ENCODE results near the gene FUT3. TPM values are rescaled to one million over a fixed set of nuclear protein-coding genes. Genes with fewer than 3 reads are reported as not detected.

The FUT3 gene
- total RNA-seq, 1 experiment from 2014 or later: 0.48 TPM

DNA sequence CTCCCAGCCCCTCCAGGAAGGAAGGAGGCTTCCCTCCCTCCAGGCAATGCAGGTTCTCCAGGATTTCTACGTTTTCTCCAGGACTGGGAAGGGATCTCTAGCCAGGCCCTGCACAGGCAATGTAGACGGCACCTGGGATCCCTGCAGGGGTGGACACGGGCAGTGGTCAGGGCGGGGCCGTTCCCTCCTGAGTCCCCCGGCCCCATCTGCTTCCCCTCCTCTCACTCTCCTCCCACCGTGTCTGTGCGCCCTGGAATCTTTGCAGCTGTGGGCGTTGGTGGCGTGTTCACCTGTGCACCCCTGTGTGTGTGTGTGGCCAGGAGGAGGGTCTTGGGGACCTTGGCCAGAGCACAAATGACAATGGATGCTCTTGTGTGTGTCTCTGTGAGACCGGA, 36.4 kb downstream of the FUT3 start (continued):
- TF ChIP-seq ZNF423 (CRISPR knock-in tag; IDR thresholded peaks at IDR 0.05) (no peak), SMAD4 (CRISPR knock-in tag; IDR thresholded peaks at IDR 0.05) (no peak)

- Mint-ChIP-seq H3K27me3 (ENCODE audit: low read depth) (peaks cover 9% of the 10 kb centered on the region), H3K4me1 (no peaks in the 10 kb centered on the region), H3K27ac (no peak overlapping the region), H3K36me3 (no peaks in the 10 kb centered on the region), H3K4me3 (no peak overlapping the region), H3K9me3 (no peaks in the 10 kb centered on the region)
- POLR2A ChIA-PET: no interaction called here
- DNase-seq (ENCODE audit: low spot score) (no peak), ATAC-seq (no peak)
- TF ChIP-seq NR1H2 (CRISPR knock-in tag; IDR thresholded peaks at IDR 0.05) (no peak), FOXK1 (CRISPR knock-in tag; IDR thresholded peaks at IDR 0.05) (no peak), ESRRA (CRISPR knock-in tag; IDR thresholded peaks at IDR 0.05; ENCODE audit: borderline replicate concordance) (no peak), JUN (CRISPR knock-in tag; IDR thresholded peaks at IDR 0.05) (no peak), MXD4 (CRISPR knock-in tag; IDR thresholded peaks at IDR 0.05; ENCODE audit: borderline replicate concordance) (no peak), FOXJ3 (CRISPR knock-in tag; IDR thresholded peaks at IDR 0.05; ENCODE audit: borderline replicate concordance) (no peak), RORB (CRISPR knock-in tag; IDR thresholded peaks at IDR 0.05) (no peak), RELA (CRISPR knock-in tag; IDR thresholded peaks at IDR 0.05; ENCODE audit: borderline replicate concordance) (no peak), NR3C1 (CRISPR knock-in tag; conservative IDR thresholded peaks at IDR 0.05; ENCODE audit: low read depth) (no peak), SP1 (CRISPR knock-in tag; conservative IDR thresholded peaks at IDR 0.05) (no peak), ZNF232 (CRISPR knock-in tag; IDR thresholded peaks at IDR 0.05) (no peak)
- TF ChIP-seq, protein P1, sequence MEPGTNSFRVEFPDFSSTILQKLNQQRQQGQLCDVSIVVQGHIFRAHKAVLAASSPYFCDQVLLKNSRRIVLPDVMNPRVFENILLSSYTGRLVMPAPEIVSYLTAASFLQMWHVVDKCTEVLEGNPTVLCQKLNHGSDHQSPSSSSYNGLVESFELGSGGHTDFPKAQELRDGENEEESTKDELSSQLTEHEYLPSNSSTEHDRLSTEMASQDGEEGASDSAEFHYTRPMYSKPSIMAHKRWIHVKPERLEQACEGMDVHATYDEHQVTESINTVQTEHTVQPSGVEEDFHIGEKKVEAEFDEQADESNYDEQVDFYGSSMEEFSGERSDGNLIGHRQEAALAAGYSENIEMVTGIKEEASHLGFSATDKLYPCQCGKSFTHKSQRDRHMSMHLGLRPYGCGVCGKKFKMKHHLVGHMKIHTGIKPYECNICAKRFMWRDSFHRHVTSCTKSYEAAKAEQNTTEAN (CRISPR knock-in tag; IDR thresholded peaks at IDR 0.05): no peak
- TF ChIP-seq, protein P2, sequence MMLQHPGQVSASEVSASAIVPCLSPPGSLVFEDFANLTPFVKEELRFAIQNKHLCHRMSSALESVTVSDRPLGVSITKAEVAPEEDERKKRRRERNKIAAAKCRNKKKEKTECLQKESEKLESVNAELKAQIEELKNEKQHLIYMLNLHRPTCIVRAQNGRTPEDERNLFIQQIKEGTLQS (CRISPR knock-in tag; conservative IDR thresholded peaks at IDR 0.05): no peak
- TF ChIP-seq, protein P3, sequence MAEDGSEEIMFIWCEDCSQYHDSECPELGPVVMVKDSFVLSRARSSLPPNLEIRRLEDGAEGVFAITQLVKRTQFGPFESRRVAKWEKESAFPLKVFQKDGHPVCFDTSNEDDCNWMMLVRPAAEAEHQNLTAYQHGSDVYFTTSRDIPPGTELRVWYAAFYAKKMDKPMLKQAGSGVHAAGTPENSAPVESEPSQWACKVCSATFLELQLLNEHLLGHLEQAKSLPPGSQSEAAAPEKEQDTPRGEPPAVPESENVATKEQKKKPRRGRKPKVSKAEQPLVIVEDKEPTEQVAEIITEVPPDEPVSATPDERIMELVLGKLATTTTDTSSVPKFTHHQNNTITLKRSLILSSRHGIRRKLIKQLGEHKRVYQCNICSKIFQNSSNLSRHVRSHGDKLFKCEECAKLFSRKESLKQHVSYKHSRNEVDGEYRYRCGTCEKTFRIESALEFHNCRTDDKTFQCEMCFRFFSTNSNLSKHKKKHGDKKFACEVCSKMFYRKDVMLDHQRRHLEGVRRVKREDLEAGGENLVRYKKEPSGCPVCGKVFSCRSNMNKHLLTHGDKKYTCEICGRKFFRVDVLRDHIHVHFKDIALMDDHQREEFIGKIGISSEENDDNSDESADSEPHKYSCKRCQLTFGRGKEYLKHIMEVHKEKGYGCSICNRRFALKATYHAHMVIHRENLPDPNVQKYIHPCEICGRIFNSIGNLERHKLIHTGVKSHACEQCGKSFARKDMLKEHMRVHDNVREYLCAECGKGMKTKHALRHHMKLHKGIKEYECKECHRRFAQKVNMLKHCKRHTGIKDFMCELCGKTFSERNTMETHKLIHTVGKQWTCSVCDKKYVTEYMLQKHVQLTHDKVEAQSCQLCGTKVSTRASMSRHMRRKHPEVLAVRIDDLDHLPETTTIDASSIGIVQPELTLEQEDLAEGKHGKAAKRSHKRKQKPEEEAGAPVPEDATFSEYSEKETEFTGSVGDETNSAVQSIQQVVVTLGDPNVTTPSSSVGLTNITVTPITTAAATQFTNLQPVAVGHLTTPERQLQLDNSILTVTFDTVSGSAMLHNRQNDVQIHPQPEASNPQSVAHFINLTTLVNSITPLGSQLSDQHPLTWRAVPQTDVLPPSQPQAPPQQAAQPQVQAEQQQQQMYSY (CRISPR knock-in tag; IDR thresholded peaks at IDR 0.05): no peak
- TF ChIP-seq, protein P4, sequence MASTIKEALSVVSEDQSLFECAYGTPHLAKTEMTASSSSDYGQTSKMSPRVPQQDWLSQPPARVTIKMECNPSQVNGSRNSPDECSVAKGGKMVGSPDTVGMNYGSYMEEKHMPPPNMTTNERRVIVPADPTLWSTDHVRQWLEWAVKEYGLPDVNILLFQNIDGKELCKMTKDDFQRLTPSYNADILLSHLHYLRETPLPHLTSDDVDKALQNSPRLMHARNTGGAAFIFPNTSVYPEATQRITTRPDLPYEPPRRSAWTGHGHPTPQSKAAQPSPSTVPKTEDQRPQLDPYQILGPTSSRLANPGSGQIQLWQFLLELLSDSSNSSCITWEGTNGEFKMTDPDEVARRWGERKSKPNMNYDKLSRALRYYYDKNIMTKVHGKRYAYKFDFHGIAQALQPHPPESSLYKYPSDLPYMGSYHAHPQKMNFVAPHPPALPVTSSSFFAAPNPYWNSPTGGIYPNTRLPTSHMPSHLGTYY (CRISPR knock-in tag; IDR thresholded peaks at IDR 0.05): no peak
- CTCF ChIA-PET: interaction anchor here (1.0 kb wide), 1 partner anchor 10 kb away, joined by 5 read pairs; no protein-coding TSS in a partner anchor
Measured at GRCh38 chr19:5814123-5814851, 37.0 kb downstream of the FUT3 start.

GRCh38 chr19:5811117-5811516, 40.1 kb downstream of the FUT3 start:
- ATAC-seq: no peak
- no peak overlapping the region for H3K4me3 Mint-ChIP-seq
- ChIA-PET CTCF (interaction anchor here (1.5 kb wide), 1 partner anchor 17 kb away, joined by 4 read pairs; no protein-coding TSS in a partner anchor), POLR2A (no interaction called here)
- TF ChIP-seq JAZF1 (CRISPR knock-in tag; IDR thresholded peaks at IDR 0.05) (no peak), CREB1 (CRISPR knock-in tag; IDR thresholded peaks at IDR 0.05) (no peak), ZNF219 (CRISPR knock-in tag; IDR thresholded peaks at IDR 0.05; ENCODE audit: borderline replicate concordance) (no peak), SMAD4 (CRISPR knock-in tag; IDR thresholded peaks at IDR 0.05) (no peak), RORB (CRISPR knock-in tag; IDR thresholded peaks at IDR 0.05) (no peak), ZNF263 (CRISPR knock-in tag; IDR thresholded peaks at IDR 0.05; ENCODE audit: low read depth) (no peak)
- no peak overlapping the region for H3K27ac Mint-ChIP-seq
- no peaks in the 10 kb centered on the region for H3K9me3 Mint-ChIP-seq
- peaks cover under 1% of the 10 kb centered on the region; the same call in 1 of the 2 replicates for H3K27me3 Mint-ChIP-seq (ENCODE audit: low read depth)
- H3K36me3 Mint-ChIP-seq: no peaks in the 10 kb centered on the region
- no peak for DNase-seq (ENCODE audit: low spot score)
- no peaks in the 10 kb centered on the region for H3K4me1 Mint-ChIP-seq

Data from WTC11 (cell line).